Esophagus muscularis mucosa (tissue), 4 donors: ENCODE measurements around the gene CTIF. TPM values are rescaled to one million over a fixed set of nuclear protein-coding genes. Genes with fewer than 3 reads are reported as not detected.
A peak's percentile ranks its signal among the peaks of the same experiment; 100 is the strongest.

Source experiments
- DNase-seq: peaks from one replicate; pipeline ENCODE4 v3.0.0-alpha.2; 2017; ENCODE audit errors: extremely low spot score
- H3K27ac ChIP-seq, 4 donors: fragments of 200-600 bp; sonication (generic); replicated peaks in 1 of 4; 1 replicate in 3 of 4; 2 replicates in 1 of 4; pipeline ENCODE4 v1.5.1; 2016 to 2019; ENCODE audit warnings: mild to moderate bottlenecking in 1 of 4
- H3K27me3 ChIP-seq, 4 donors: fragments of 200-600 bp; sonication (generic); one replicate each; pipeline versions ENCODE4 v1.5.1 to v1.6.0; 2016 to 2019
- H3K36me3 ChIP-seq, 4 donors: fragments of 200-600 bp; sonication (generic); one replicate each; pipeline ENCODE4 v1.5.1; 2016 to 2019
- H3K4me1 ChIP-seq, 4 donors: fragments of 200-600 bp; sonication (generic); one replicate each; pipeline ENCODE4 v1.5.1; 2016 to 2019
- H3K4me3 ChIP-seq, 4 donors: fragments of 200-600 bp; sonication (generic); 1 replicate in 2 of 4; 2 replicates in 2 of 4; pipeline ENCODE4 v1.5.1; 2016 to 2019; ENCODE audit warnings: mild to moderate bottlenecking in 4 of 4, moderate library complexity in 1 of 4
- H3K9me3 ChIP-seq, 4 donors: fragments of 200-600 bp; sonication (generic); 1 replicate in 3 of 4; 2 replicates in 1 of 4; pipeline ENCODE4 v1.5.1; 2016 to 2019
- EP300 ChIP-seq: sonication (generic); formaldehyde crosslinking; IDR thresholded peaks from one replicate; pipeline ENCODE4 v1.6.1; 2017; ENCODE audit warnings: antibody characterized with exemption
- POLR2A ChIP-seq: fragments of 450-650 bp; IDR thresholded peaks from one replicate; pipeline ENCODE4 v1.6.1; 2017; ENCODE audit warnings: antibody characterized with exemption, moderate library complexity, mild to moderate bottlenecking, low read depth
- POLR2AphosphoS5 ChIP-seq, 2 donors: sonication (generic); formaldehyde crosslinking; IDR thresholded peaks; one replicate each; pipeline ENCODE4 v1.6.1; 2017; ENCODE audit warnings: antibody characterized with exemption in 2 of 2
- WGBS: methylation state at CpG from one replicate; pipeline ENCODE4 v1.1.5; 2018; 5-methylcytosine and 5-hydroxymethylcytosine counted together
- intact Hi-C: fragments of 100-400 bp; cut with DNase I; formaldehyde crosslinking; loops from one replicate; pipeline ENCODE4 v1.15.1; 2023
- total RNA-seq, 4 donors: library from RNA; depleted of rRNA; stranded (reverse); fragments of >200 nt; gene quantifications; one replicate each; pipeline versions ENCODE4 v1.1.0 to v1.2.1, GENCODE V29; 2016
- TF ChIP-seq, protein P1 (sequence below), 3 experiments: fragments of 200-600 bp in 2 of 3; fragments of 450-650 bp in 1 of 3; sonication (generic) in 2 of 3; IDR thresholded peaks; one replicate each; pipeline ENCODE4 v1.5.1; 2017 to 2019; ENCODE audit warnings: antibody characterized with exemption in 3 of 3, mild to moderate bottlenecking in 2 of 3, moderate library complexity in 1 of 3

The CTIF gene
- total RNA-seq, 4 donors from 2014 or later, result 63.1 to 137 (median 87.7) TPM

DNA sequence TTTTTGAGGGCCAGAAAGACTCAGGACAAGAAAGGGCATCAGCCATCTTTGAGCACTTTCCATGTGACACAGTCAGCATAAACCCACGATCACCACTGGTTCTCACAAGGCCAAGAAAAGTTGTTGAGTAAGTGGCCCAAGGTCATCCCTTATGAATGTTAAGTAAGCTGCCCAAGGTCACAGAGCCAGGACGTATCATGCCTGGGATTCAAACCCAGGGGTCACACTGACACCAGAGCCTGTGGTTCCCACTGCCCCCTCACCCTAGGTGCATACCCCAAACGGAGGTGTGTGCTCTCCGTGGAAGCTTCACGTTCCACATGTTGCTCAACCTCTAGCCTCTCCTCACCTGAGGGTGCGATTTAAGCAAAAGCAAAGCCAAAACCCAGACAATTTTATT is 2.3 kb upstream of the CTIF start:
- no peak overlapping the region for H3K27ac ChIP-seq
- no peaks in the 10 kb centered on the region for H3K36me3 ChIP-seq
- TF ChIP-seq, protein P1, sequence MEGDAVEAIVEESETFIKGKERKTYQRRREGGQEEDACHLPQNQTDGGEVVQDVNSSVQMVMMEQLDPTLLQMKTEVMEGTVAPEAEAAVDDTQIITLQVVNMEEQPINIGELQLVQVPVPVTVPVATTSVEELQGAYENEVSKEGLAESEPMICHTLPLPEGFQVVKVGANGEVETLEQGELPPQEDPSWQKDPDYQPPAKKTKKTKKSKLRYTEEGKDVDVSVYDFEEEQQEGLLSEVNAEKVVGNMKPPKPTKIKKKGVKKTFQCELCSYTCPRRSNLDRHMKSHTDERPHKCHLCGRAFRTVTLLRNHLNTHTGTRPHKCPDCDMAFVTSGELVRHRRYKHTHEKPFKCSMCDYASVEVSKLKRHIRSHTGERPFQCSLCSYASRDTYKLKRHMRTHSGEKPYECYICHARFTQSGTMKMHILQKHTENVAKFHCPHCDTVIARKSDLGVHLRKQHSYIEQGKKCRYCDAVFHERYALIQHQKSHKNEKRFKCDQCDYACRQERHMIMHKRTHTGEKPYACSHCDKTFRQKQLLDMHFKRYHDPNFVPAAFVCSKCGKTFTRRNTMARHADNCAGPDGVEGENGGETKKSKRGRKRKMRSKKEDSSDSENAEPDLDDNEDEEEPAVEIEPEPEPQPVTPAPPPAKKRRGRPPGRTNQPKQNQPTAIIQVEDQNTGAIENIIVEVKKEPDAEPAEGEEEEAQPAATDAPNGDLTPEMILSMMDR (IDR thresholded peaks at IDR 0.05), result no peak
- TF ChIP-seq POLR2A (no peak), EP300 (no peak), POLR2AphosphoS5 (IDR thresholded peaks at IDR 0.05) (no peak)
- no peak for DNase-seq
- H3K4me3 ChIP-seq, result no peak overlapping the region
- no peaks in the 10 kb centered on the region for H3K9me3 ChIP-seq
- intact Hi-C loops, result loop anchor here (5.0 kb wide), 1 partner anchor 59 kb away; no protein-coding TSS in a partner anchor
- WGBS, result 87% methylated on average over 6 of the region's 6 CpGs
- no peaks in the 10 kb centered on the region for H3K27me3 ChIP-seq
- peaks cover 9 to 20% (median 10%) of the 10 kb centered on the region in 4 donors for H3K4me1 ChIP-seq

DNA sequence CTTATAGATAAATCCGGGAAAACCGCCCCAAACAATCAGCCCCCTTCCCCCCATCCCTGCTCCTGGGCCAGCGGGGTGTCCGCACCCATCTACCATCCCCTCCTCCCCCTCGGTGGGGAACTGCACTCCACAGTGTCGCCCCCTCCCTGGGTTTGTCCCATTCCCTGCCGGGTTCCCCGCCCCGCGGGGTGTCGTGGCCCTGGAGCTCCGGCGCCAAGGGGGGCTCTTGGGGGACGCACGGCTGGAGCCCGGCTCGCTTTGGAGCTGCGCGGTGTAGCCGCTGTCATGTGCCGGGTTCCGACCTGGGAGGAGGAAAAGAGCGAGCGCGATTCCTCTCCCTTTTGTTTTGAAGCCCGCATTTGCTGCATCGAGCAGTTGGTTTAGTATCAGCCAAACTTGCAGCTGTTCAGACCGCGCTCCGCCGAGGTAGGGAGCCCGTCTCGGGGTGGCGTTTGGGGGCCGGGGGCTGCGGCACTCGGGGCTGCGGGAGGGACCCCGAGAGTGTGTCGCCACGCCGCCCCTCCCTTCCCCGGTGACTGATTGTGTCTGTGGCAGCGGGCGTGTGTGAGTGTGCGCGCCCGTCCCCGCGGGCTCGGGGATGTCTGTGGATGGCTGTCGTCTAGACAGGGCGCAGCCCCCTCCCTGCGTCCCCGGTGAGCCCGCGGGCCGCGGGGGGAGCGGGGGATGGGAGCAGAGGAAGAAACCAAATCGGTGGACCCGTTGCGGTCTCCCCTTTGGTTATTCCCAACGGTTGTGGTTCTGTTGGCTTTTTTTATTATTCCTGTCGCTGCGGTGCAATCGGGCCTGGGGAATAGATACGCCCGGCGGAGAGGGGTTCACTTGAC is 797 bp downstream of the CTIF start:
- Histone ChIP-seq H3K36me3 (no peaks in the 10 kb centered on the region), H3K4me1 (peaks cover 38 to 51% (median 40%) of the 10 kb centered on the region in 4 donors), H3K27ac (peak overlapping the region; percentile 94 to 98 (median 96)), H3K9me3 (no peaks in the 10 kb centered on the region), H3K27me3 (no peaks in the 10 kb centered on the region), H3K4me3 (peak overlapping the region; percentile 67 to 87 (median 77))
- intact Hi-C loops, result loop anchor here (2.0 to 10.0 kb wide), 3 partner anchors 62 to 405 kb away; no protein-coding TSS in a partner anchor
- TF ChIP-seq POLR2A (no peak), POLR2AphosphoS5 (IDR thresholded peaks at IDR 0.05) (peak; percentile 21 to 26), EP300 (no peak)
- TF ChIP-seq, protein P1 (IDR thresholded peaks at IDR 0.05), result no peak
- DNase-seq, result no peak
- 0% methylated on average over 29 of the region's 70 CpGs for WGBS

DNA sequence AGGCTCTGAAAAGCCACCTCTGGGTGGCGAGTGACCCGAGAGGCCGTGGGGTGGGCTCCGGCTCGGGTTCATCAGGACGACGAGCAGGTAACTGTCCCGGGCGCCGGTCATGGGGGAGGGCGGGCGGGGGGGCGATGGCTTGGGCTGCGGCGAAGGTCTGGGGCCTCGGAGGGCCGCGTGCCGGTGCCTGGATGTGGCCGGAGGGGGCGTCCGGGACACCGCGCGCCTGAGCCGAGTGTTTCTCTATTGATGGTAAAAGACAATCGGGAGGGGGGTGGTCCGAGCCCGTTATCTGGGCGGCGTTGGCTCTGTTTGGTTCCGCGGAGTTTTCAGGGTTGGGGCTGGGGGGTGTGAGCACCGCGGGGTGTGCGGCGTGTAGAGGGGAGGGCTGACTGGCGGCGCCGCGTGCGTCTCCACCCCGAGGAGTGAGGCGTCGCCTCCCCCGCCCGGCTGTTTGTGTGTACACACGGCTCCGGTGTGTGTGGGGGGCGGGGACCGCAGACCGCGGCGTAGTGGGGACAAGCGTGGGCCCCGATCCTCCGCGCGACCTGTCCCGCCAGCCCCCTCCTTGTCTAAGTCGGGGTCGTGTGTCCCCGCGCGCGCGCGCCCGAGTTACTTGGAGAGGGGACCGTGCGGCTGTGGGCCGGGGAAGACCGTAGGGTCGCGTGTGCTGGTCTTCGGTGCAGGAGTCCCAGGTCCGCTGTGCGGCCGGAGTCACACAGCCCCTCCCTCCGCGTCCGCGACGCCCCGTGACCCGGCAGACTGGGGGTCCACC is 1.6 kb downstream of the CTIF start:
- 1% methylated on average over 16 of the region's 86 CpGs for WGBS
- H3K4me3 ChIP-seq, result peak overlapping the region; percentile 67 to 87 (median 77)
- no peak for DNase-seq
- no peaks in the 10 kb centered on the region for H3K9me3 ChIP-seq
- H3K36me3 ChIP-seq, result no peaks in the 10 kb centered on the region
- TF ChIP-seq POLR2AphosphoS5 (IDR thresholded peaks at IDR 0.05) (peak; percentile 46 to 62), EP300 (no peak), POLR2A (peak; percentile 10)
- TF ChIP-seq, protein P1 (IDR thresholded peaks at IDR 0.05), result peak in 1 of 3 experiments; percentile 45
- peaks cover 46 to 59% (median 48%) of the 10 kb centered on the region in 4 donors for H3K4me1 ChIP-seq
- peak overlapping the region; percentile 94 to 98 (median 96) for H3K27ac ChIP-seq
- intact Hi-C loops, result loop anchor here (2.0 to 10.0 kb wide), 2 partner anchors 88 to 404 kb away; no protein-coding TSS in a partner anchor
- no peaks in the 10 kb centered on the region for H3K27me3 ChIP-seq

DNA sequence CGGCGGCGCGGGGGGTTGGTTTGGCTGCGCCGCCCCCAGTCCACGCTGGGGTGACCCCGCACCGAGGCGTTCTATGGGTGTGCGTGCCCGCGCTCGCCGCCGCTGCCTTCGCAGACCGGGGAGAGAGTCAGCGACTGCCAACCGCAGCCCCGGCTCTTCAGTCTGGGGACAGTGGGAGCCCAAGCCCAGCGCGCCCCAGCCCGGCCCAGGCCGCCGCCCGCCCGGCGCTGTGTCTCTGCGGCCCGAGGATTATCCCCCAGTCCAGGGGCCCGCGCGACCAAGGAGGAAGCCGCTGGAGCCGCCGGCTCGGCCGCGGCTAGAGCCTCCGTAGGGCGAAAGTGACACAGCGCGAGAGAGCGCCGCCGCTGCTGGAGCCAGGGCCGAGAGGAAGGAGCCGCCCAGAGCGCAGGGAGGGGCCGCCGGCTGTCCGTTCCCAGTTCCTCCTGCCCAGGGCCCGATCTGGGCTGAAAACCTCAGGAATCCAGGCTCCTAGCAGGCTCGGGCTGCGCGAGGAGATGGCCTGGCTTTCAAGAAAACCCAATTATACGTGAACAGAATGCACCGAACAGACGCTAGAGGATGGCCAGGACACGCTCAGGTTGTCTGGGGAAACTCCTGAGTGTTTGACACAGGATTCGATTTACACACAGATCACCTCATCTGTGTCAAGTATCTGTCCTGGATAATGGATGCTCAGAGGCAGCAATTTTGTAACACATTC is 2.4 kb downstream of the CTIF start:
- intact Hi-C loops, result loop anchor here (2.0 to 10.0 kb wide), 2 partner anchors 88 to 404 kb away; no protein-coding TSS in a partner anchor
- no peaks in the 10 kb centered on the region for H3K9me3 ChIP-seq
- H3K27ac ChIP-seq, result peak overlapping the region; percentile 94 to 98 (median 96)
- H3K4me3 ChIP-seq, result peak overlapping the region; percentile 67 to 87 (median 77)
- DNase-seq, result no peak
- H3K27me3 ChIP-seq, result no peaks in the 10 kb centered on the region
- peaks cover 53 to 66% (median 55%) of the 10 kb centered on the region in 4 donors for H3K4me1 ChIP-seq
- 4% methylated on average over 28 of the region's 62 CpGs for WGBS
- no peaks in the 10 kb centered on the region for H3K36me3 ChIP-seq
- TF ChIP-seq POLR2AphosphoS5 (IDR thresholded peaks at IDR 0.05) (peak; percentile 61 to 86), POLR2A (no peak), EP300 (no peak)
- TF ChIP-seq, protein P1 (IDR thresholded peaks at IDR 0.05), result no peak
